ENCODE results near the gene NOL6. TPM values are rescaled to one million over a fixed set of nuclear protein-coding genes. Genes with fewer than 3 reads are reported as not detected.

NOL6 gene
- total RNA-seq, 1 experiment from 2014 or later, result 64.4 TPM

- no peaks in the 10 kb centered on the region for H3K9me3 ChIP-seq (ENCODE audit: control insufficient read depth, low read depth, low read length)
- no peak overlapping the region for H4K91ac ChIP-seq (ENCODE audit: insufficient read length, low read depth, low read length)
- no peaks in the 10 kb centered on the region for H3K79me2 ChIP-seq (ENCODE audit: insufficient read depth, low read length)
- no peak overlapping the region for H3K56ac ChIP-seq (ENCODE audit: insufficient read length, low read depth, low read length)
- H2AK5ac ChIP-seq (ENCODE audit: insufficient read length, low read length), result no peak overlapping the region
- no peaks in the 10 kb centered on the region for H4K20me1 ChIP-seq (ENCODE audit: control insufficient read depth, insufficient read depth, insufficient read length)
- peaks cover 20% of the 10 kb centered on the region for H3K27me3 Mint-ChIP-seq (ENCODE audit: low read depth)
- H3K4me1 ChIP-seq (ENCODE audit: insufficient read depth, low read length), result no peaks in the 10 kb centered on the region
- H3K27ac ChIP-seq (ENCODE audit: insufficient read length, low read depth, low read length), result no peak overlapping the region
- no peak overlapping the region for H3K9ac ChIP-seq (ENCODE audit: extremely low read depth, insufficient read length, low read length)
- H3K23me2 ChIP-seq (ENCODE audit: insufficient read length, low read depth, low read length, poor library complexity, severe bottlenecking), result no peaks in the 10 kb centered on the region
- H4K5ac ChIP-seq (ENCODE audit: insufficient read length, low read depth, low read length), result no peak overlapping the region
- H2BK5ac ChIP-seq (ENCODE audit: insufficient read length, low read length), result no peak overlapping the region
- H3K4me2 ChIP-seq (ENCODE audit: insufficient read depth, insufficient read length, low read length), result no peak overlapping the region
- H3K9me3 Mint-ChIP-seq, result no peaks in the 10 kb centered on the region
- no peaks in the 10 kb centered on the region for H3K79me1 ChIP-seq (ENCODE audit: insufficient read depth, low read depth, low read length, poor library complexity, severe bottlenecking)
- no peak overlapping the region for H2BK15ac ChIP-seq (ENCODE audit: low read depth, low read length)
- peak overlapping the region; percentile 16 for H3K18ac ChIP-seq (ENCODE audit: insufficient read length, low read depth, low read length)
- peak; percentile 92 for DNase-seq
- H3K36me3 Mint-ChIP-seq (ENCODE audit: insufficient read depth in 1 of 3, low read depth in 3 of 3), result no peaks in the 10 kb centered on the region
- H3T11ph ChIP-seq (ENCODE audit: low read length), result no peak overlapping the region
- H3K23ac ChIP-seq (ENCODE audit: insufficient read length, low read depth, low read length), result no peak overlapping the region
- no peak overlapping the region for H2BK12ac ChIP-seq (ENCODE audit: insufficient read length, low read depth, low read length)
- no peak overlapping the region for H3K4ac ChIP-seq (ENCODE audit: low read depth, low read length)
- peaks cover 4% of the 10 kb centered on the region; the same call in 1 of the 2 replicates for H3K27me3 ChIP-seq (ENCODE audit: insufficient read depth, low read length)
- no peak overlapping the region for H4K8ac ChIP-seq (replicated peaks; ENCODE audit: insufficient read length, low read depth, low read length)
- H2AFZ ChIP-seq (ENCODE audit: low read length), result no peak overlapping the region
- no peak overlapping the region for H2BK20ac ChIP-seq (ENCODE audit: low read depth, low read length, poor library complexity, severe bottlenecking)
- H2BK120ac ChIP-seq (ENCODE audit: low read depth, low read length, poor library complexity, severe bottlenecking), result no peak overlapping the region
- H3K4me3 Mint-ChIP-seq, result no peak overlapping the region
- WGBS (ENCODE audit: extremely low coverage, insufficient read length, low lambda C conversion rate), result no CpG with 5 or more reads among the region's 7 CpGs
- H3K14ac ChIP-seq (ENCODE audit: insufficient read depth, low read length), result 0 out of 2 replicates have a peak overlapping the region, but pooled peaks have one; percentile 67
- no peak overlapping the region; a peak in 2 of 7 replicates for H3K27ac Mint-ChIP-seq
- peaks cover 9 to 20% of the 10 kb centered on the region in 2 experiments for H3K4me1 Mint-ChIP-seq
- TF ChIP-seq, protein P1, sequence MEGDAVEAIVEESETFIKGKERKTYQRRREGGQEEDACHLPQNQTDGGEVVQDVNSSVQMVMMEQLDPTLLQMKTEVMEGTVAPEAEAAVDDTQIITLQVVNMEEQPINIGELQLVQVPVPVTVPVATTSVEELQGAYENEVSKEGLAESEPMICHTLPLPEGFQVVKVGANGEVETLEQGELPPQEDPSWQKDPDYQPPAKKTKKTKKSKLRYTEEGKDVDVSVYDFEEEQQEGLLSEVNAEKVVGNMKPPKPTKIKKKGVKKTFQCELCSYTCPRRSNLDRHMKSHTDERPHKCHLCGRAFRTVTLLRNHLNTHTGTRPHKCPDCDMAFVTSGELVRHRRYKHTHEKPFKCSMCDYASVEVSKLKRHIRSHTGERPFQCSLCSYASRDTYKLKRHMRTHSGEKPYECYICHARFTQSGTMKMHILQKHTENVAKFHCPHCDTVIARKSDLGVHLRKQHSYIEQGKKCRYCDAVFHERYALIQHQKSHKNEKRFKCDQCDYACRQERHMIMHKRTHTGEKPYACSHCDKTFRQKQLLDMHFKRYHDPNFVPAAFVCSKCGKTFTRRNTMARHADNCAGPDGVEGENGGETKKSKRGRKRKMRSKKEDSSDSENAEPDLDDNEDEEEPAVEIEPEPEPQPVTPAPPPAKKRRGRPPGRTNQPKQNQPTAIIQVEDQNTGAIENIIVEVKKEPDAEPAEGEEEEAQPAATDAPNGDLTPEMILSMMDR (conservative IDR thresholded peaks at IDR 0.05), result peak; percentile 92
Observed at GRCh38 chr9:33452828-33453271, 20.9 kb downstream of the NOL6 start.

Measured in H9 (cell line).